ENCODE measurements around the gene SULT1A4.
"Not testable (repeated sequence)": the region's sequence is repeated elsewhere in the genome, so short reads cannot be mapped to it uniquely, and the experiment has no call there.

SULT1A4 gene

DNA sequence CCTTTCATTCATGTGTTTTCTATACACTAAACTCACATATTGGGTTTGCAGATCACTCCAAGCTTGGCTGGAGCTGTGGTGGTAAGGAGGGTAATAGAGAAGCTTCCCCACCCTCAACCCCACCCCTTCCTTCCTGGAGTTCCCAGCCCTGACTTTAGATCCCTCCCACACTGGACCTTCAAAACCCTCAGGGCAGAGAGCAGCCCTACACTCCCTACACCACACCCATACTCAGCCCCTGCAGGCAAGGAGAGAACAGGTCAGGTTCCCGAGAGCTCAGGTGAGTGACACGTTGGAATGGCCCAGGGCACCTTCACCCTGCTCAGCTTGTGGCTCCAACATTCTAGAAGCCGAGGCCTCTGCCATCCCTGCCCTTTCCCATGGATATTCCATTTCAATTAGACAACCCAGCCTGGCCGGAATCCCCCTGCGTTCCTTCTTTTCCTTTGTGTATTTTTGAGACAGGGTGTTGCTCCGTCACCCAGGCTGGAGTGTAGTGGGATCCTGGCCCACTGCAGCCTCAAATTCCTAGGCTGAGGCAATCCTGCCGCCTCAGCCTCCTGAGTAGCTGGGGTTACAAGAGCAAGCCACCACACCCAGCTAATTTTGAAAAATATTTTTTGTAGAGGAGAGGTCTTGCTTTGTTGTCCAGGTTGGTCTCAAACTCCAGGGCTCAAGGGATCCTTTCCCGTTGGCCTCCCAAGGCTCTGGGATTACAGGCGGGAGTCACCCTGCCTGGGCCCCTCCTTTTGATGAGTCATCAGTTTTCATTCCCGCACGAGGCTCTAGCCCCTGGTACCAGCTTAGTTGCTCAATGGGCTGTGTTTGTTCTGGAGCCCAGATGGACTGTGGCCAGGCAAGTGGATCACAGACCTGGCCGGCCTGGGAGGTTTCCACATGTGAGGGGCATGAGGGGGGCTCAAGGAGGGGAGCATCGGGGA lies at the start of gene SULT1A4:
TSS of gene SULT1A4 (plus strand) at position 208 of the 941 bp plus-strand sequence. CDS start 1,473 bp downstream, outside the sequence.
- not testable (repeated sequence) for DNase-seq

DNA sequence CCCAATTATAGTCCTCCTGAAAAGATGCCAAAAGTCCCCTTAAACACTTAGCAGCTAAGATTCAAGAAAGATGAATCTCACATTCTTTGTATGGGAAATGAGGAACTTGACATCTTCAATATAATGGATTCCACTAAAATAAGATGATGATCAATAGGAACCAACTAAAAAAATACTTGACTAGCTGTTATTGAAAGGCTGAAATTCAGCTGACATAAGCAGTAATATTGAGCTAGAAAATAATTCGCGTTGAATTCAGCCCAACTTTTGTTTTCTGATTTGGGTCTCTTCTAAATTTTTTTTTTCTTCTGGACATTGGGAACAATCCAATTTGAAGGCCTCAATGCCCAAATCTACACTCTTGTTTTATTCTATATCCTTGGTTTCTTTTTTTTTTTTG lies 36.1 kb upstream of the SULT1A4 start:
- not testable (repeated sequence) for DNase-seq

DNA sequence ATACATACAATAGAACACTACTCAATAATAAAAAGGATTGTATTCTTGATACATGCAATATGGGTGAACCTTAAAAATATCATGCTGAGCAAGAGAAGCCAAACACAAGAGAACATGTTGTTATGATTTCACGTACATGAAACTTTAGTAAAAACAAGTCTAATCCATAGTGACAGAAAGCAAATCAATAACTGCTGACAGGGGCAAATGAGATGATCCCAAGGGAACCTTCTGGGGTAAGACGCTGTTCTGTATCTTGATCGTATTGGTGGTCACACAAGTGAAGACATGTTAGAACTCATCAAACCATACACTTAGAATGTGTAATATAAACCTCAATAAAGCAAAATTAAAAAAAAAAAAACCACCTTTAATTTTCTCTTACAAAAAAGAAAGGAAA lies 34.3 kb upstream of the SULT1A4 start:
- DNase-seq: not testable (repeated sequence)

DNA sequence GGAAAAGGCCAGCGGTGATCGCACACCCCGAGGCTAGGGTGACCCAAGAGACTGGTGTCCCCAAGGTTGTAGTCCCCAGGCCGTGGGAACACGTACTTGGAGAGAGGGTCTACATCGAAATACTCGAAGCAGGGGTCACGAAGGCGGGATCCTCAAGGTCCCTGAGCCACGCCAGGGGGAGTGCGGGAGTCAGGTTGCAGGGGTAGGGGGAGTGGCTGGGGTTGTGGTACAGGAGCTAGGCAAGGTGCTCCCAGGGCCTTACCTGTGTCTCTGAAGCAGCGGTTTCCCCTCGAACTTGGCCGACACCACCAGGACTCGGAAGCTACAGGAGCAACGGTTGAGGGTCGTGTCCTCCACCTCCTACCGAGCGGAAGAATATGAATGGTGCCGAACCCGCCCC lies 6.0 kb upstream of the SULT1A4 start:
- not testable (repeated sequence) for DNase-seq

DNA sequence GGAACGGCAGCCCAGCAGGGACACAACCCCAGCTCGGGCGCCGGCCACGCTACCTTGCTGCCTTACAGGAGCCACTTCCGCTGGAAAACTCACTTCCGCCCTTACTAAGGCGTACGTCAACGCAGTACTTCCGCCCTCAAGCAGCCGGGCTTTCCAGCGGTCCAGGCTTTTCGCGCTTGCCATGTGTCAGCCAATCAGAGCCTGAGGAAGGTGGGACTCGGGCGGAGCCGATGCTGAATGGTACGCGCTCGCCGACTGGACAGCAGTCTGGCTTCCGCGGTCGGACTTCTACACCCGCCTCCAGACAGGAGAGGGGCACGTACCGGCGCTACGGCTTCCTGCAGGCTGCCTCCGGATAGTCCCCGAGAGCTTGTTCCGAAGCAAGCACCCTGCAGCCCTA lies 5.4 kb upstream of the SULT1A4 start, which contains the start of the genes BOLA2 and SLX1B:
TSS of gene BOLA2 (minus strand) at position 83 of the 400 bp plus-strand sequence. CDS start 98 bp downstream, outside the sequence.
TSS of gene SLX1B (plus strand) at position 265 of the 400 bp plus-strand sequence.
- DNase-seq: not testable (repeated sequence)

DNA sequence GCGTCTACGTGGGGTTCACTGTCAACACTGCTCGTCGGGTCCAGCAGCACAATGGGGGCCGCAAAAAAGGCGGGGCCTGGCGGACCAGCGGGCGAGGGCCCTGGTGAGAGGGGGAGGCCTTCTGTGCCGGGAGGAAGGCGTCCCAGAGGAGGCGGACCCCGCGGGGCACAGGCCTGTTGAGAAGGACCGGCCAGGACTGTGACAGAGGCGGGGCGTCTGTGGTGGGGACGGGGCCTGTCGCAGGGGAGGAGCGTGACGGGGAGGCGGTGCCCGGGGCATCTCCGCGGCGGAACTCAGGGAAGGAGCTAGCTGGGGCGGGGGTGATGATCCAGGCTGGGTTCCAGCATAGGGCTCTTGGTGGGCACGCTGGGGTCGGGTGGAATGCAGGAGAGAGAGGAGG lies 4.9 kb upstream of the SULT1A4 start:
- DNase-seq: not testable (repeated sequence)

DNA sequence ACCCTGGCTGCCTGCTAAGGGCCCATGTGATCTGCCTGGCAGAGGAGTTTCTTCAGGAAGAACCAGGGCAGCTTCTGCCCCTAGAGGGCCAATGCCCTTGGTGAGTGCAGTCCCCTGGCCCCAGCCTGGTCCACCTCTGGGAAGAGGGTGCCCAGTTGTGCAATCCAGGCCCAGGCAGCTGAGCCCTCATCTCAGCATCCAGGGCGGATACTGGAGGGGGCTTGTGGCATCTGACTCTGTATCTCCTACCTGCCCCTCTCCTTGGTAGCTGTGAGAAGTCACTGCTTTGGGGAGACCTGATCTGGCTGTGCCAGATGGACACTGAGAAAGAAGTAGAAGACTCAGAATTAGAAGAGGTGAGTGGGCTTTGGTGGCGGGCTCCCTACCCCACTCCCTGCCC lies 2.1 kb upstream of the SULT1A4 start:
- DNase-seq: not testable (repeated sequence)

DNA sequence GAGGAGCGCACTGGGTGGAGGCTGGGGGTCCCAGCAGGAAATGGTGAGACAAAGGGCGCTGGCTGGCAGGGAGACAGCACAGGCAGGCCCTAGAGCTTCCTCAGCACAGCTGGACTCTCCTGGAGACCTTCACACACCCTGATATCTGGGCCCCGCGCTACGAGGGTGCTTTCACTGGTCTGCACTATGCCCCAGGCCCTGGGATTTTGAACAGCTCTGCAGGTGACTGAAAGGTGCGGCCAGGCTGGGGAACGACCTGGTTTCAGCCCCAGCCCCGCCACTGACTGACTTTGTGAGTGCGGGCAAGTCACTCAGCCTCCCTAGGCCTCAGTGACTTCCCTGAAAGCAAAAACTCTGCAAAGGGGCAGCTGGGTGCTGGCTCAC lies 926 bp downstream of the SULT1A4 start:
- DNase-seq: not testable (repeated sequence)

DNA sequence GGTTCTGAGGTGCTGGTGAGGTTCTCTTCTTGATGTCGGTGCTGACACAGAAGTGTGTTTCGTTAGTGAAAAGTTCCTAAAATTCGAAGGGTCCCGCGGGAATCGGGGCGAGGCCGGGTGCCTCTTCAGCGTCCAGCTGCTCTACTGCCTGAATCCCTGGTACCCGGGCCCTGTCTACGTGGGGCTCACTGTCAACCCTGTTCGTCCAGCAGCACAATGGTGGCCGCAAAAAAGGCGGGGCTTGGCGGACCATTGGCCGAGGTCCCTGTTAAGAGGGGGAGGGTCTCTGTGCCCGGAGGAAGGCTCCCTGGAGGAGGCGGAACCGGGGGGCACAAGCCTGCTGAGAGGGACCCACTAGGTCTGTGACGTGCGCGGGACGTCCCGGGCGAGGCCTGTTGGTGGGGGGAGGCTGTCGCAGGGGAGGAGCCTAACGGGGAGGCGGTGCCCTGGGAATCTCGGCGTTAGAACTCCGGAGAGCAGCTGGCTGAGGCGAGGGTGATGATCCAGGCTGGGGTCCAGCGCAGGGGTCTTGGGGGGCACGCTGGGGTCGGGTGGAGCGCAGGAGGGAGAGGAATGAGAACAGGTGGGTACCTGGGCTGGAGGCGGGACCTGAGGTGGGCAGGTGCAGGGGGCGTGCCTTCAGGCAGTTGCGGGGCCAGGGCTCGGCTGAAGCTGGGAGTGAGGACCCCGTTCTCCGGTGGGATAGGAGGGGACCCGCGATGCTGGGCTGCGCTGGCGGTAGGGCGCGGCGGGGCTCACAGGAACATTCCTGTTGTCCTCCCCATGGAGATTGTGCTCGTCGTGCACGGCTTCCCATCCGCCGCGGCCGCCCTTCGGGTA lies 6.5 kb downstream of the SULT1A4 start:
- not testable (repeated sequence) for DNase-seq

DNA sequence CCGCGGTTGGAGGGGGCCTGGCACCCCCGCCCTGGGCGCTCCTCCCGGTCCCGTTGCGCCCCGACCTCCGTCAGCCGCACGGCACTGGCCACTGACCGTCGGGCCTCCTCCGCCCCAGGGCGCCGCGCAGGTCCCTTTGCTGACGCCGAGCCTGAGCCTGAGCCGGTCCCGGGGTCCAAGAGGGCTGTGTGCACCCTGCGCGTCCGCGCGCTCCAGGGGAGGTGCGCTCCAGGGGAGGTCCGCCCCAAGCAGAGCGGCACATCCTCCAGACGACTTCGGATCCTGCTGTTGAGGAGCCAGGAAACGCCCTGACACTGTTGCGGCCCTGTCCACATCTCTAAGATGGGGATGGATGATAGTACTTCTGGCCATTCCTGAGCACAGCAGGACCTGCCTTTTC lies 7.2 kb downstream of the SULT1A4 start:
- not testable (repeated sequence) for DNase-seq

DNA sequence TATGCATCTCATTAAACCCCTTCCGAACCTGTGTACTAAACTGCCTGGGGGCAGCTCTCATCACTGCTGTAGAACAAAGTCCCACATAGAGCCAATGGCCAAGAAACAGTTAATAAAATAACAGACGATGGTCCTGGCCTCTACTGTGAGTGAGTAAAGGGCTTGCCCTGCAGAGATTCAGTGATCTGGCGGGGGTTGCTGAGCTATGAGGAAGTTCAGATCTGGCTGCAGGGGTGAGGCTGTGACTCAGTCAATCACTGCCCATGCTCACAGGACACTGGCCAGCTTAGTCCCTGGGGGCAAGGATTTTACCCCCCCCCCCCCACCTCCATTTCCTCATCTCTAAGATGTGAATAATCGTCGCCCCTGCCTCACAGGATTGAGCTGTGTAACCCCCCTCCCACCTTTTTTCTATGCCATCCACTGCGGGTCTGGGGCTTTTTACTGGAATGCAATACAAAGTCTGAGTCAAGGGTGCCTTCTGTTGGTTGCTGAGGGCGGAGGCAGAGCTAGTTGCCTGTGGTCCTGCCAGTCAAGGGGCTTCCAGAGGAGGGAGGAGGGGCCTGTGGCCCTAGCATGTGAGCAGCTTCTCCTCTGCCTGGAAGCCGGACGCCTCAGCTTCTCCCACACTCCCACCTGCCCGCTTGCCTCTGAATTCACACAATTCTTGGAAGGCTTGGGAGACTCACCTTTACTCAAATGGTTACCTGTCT lies 8.1 kb downstream of the SULT1A4 start:
- DNase-seq: not testable (repeated sequence)

DNA sequence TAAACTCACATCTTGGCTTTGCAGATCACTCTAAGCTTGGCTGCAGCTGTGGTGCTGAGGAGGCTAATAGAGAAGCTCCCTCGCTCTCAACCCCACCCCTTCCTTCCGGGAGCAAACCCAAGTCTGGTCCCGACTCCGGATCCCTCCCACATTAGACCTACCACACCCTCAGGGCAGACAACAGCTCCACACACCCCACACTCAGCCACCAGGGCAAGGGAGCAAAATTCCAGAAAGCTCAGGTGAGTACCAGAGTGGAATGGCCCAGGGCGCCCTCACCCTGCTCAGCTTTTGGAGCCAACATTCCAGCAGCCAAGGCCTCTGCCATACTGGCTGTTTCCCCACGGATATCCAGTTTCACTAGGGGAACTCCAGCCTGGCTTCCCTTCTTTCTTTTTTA lies 9.9 kb downstream of the SULT1A4 start:
- DNase-seq: not testable (repeated sequence)

DNA sequence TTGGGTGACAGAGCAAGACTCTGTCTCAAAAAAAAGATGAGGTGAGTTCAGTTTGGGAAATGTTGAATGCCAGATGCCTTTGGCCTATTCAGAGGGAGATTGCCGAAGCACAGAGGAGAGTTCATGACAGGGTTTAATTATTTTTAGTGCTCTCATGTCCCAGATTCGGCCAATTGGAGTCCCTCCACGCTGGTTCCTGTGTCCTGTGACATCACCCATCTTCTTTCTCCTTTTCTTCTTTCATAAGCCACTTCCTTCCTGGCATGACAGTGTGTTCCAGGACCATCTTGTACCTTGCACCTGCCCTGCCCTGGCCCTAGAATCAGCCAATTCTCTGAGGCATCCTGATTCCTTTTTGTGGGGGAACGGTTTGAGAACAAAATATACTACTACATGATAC lies 12.4 kb downstream of the SULT1A4 start:
- not testable (repeated sequence) for DNase-seq

DNA sequence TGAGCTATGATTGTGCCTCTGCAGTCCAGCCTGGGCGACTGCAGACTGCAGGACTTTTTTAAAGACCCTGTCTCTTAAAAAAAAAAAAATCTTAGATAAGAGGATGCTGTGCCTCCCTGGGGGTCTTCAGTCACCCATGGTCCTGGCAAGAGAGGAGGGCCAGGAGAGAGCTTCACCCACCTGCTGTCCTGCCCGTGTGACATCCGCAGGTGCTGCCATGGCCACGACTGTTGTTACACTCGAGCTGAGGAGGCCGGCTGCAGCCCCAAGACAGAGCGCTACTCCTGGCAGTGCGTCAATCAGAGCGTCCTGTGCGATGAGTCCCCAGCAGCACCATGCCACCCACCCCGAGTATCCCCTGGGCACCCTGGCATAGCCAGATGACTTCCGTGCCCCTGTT lies 22.6 kb downstream of the SULT1A4 start:
- not testable (repeated sequence) for DNase-seq

DNA sequence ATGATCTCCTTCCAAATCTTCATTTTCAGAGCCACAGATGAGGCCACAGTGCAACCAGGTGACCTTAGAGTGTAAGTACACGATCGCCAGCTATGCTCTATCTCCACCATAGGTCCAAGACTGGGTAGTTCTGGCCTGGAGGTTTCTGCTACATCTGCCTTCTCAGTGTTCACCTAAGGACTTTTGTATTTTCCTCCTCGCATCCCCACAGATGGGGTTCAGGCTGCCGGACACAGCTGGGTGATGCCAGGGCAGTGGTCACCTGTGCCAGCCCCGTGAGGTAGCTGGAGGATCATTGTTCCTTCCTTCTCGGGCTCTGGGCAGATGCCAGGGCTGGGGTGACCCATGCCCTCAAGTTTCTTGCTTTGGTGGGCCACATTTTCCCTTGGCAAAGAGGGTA lies 46.6 kb downstream of the SULT1A4 start, which contains the start of gene NPIPB12:
TSS of gene NPIPB12 (minus strand) at position 101 of the 400 bp plus-strand sequence.
- not testable (repeated sequence) for DNase-seq

Data from retina (tissue), 1 donor.